B cell (primary cell): Measurements from ENCODE around the gene ITCH.

Experiments
- EZH2 ChIP-seq: IDR thresholded peaks from 2 replicates; pipeline ENCODE4 v1.6.1; 2012; ENCODE audit warnings: borderline replicate concordance, low read depth, mild to moderate bottlenecking, moderate library complexity, low read length; ENCODE audit not compliant: insufficient read depth, poor library complexity, severe bottlenecking
- TF ChIP-seq, protein P1 (sequence below): fragments of 200-600 bp; IDR thresholded peaks from one replicate; pipeline ENCODE4 v1.8.0; 2022; ENCODE audit warnings: antibody characterized with exemption, mild to moderate bottlenecking

- TF ChIP-seq, protein P1, sequence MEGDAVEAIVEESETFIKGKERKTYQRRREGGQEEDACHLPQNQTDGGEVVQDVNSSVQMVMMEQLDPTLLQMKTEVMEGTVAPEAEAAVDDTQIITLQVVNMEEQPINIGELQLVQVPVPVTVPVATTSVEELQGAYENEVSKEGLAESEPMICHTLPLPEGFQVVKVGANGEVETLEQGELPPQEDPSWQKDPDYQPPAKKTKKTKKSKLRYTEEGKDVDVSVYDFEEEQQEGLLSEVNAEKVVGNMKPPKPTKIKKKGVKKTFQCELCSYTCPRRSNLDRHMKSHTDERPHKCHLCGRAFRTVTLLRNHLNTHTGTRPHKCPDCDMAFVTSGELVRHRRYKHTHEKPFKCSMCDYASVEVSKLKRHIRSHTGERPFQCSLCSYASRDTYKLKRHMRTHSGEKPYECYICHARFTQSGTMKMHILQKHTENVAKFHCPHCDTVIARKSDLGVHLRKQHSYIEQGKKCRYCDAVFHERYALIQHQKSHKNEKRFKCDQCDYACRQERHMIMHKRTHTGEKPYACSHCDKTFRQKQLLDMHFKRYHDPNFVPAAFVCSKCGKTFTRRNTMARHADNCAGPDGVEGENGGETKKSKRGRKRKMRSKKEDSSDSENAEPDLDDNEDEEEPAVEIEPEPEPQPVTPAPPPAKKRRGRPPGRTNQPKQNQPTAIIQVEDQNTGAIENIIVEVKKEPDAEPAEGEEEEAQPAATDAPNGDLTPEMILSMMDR, result no peak
- TF ChIP-seq EZH2, result no peak
Measured at GRCh38 chr20:34559311-34560140, 196.5 kb downstream of the ITCH start.
